PC-3 (cell line): ENCODE measurements around the gene TFEC. TPM values are rescaled to one million over a fixed set of nuclear protein-coding genes. Genes with fewer than 3 reads are reported as not detected.
"Not testable (repeated sequence)": the region's sequence is repeated elsewhere in the genome, so short reads cannot be mapped to it uniquely, and the experiment has no call there.

Source experiments
- ATAC-seq: fragments of 200-7000 bp; cut with Tn5 transposase; 2 replicates; pipeline ENCODE4 v1.9.1; 2020; ENCODE audit warnings: mild to moderate bottlenecking, moderate library complexity
- BruUV-seq: library from RNA; stranded (reverse); fragments of 400-500 nt; replicated peaks from 2 replicates; lab custom pipeline; 2021; lab: Mats Ljungman, UMichigan
- CTCF ChIA-PET: fragments of 300-600 bp; sonication (Branson Sonifier 250); formaldehyde crosslinking; loops from one replicate; lab custom pipeline; 2022; ENCODE audit warnings: antibody characterized with exemption; lab: Charles Lee
- POLR2A ChIA-PET: fragments of 300-600 bp; sonication (Branson Sonifier 250); formaldehyde crosslinking; loops from one replicate; lab custom pipeline; 2022; ENCODE audit warnings: antibody characterized with exemption; ENCODE audit not compliant: unreplicated experiment; lab: Charles Lee
- DNase-seq: peaks from one replicate; pipeline ENCODE4 v3.0.0-alpha.2; 2015
- H2AFZ ChIP-seq: fragments of 300-600 bp; sonication (generic); 2 replicates; pipeline ENCODE4 v1.6.0; 2016; ENCODE audit warnings: antibody characterized with exemption, low read length
- H3F3A ChIP-seq: fragments of 300-600 bp; sonication (generic); one replicate; pipeline ENCODE4 v1.6.0; 2017; ENCODE audit warnings: antibody characterized with exemption, low read length, control low read depth, mild to moderate bottlenecking; ENCODE audit not compliant: unreplicated experiment
- H3K27ac ChIP-seq: fragments of 300-600 bp; sonication (generic); 2 replicates; pipeline ENCODE4 v1.5.1; 2016; ENCODE audit warnings: mild to moderate bottlenecking, low read length
- H3K27me3 ChIP-seq: fragments of 300-600 bp; sonication (generic); 2 replicates; pipeline ENCODE4 v1.6.1; 2016; ENCODE audit warnings: low read length, mixed read lengths
- H3K36me3 ChIP-seq: fragments of 300-600 bp; sonication (generic); 2 replicates; pipeline ENCODE4 v1.6.1; 2016; ENCODE audit warnings: low read depth, mixed run types, low read length, mixed read lengths
- H3K4me1 ChIP-seq: fragments of 300-600 bp; sonication (generic); 2 replicates; pipeline ENCODE4 v1.5.1; 2016; ENCODE audit warnings: low read length; ENCODE audit not compliant: insufficient read depth
- H3K4me2 ChIP-seq: fragments of 300-600 bp; sonication (generic); 2 replicates; pipeline ENCODE4 v1.6.0; 2016; ENCODE audit warnings: low read length
- H3K4me3 ChIP-seq: fragments of 300-600 bp; sonication (generic); 2 replicates; pipeline ENCODE4 v1.5.1; 2016; ENCODE audit warnings: mild to moderate bottlenecking, low read length, mixed read lengths
- H3K79me2 ChIP-seq: fragments of 300-600 bp; sonication (generic); 2 replicates; pipeline ENCODE4 v1.6.1; 2017; ENCODE audit warnings: low read length, mixed read lengths
- H3K9ac ChIP-seq: fragments of 300-600 bp; sonication (generic); 2 replicates; pipeline ENCODE4 v1.6.0; 2016; ENCODE audit warnings: mild to moderate bottlenecking, low read length
- H3K9me2 ChIP-seq: fragments of 300-600 bp; sonication (generic); replicated peaks from 2 replicates; pipeline ENCODE4 v1.6.1; 2016; ENCODE audit warnings: mixed run types, low read length, mixed read lengths
- H3K9me3 ChIP-seq: fragments of 300-600 bp; sonication (generic); 2 replicates; pipeline ENCODE4 v1.6.1; 2016; ENCODE audit warnings: low read length, mixed read lengths
- H4K20me1 ChIP-seq: fragments of 300-600 bp; sonication (generic); 2 replicates; pipeline ENCODE4 v1.6.1; 2016; ENCODE audit warnings: low read length, mixed read lengths
- EZH2 ChIP-seq: fragments of 300-600 bp; sonication (generic); IDR thresholded peaks from one replicate; pipeline ENCODE4 v1.6.1; 2017; ENCODE audit warnings: antibody characterized with exemption, mild to moderate bottlenecking, low read length; ENCODE audit not compliant: unreplicated experiment
- EZH2phosphoT487 ChIP-seq: fragments of 300-600 bp; sonication (generic); IDR thresholded peaks from 2 replicates; pipeline ENCODE4 v1.6.1; 2018; ENCODE audit warnings: mild to moderate bottlenecking, antibody characterized with exemption, low read length, borderline replicate concordance
- intact Hi-C: fragments of 100-400 bp; cut with micrococcal nuclease; formaldehyde crosslinking; loops from 2 replicates; pipeline ENCODE4 v1.9.0; 2023
- total RNA-seq: library from RNA; depleted of rRNA; stranded (reverse); fragments of >200 nt; gene quantifications from 2 replicates; pipeline ENCODE4 v1.2.3, GENCODE V29; 2014
- TF ChIP-seq, protein P1 (sequence below): fragments of 300-600 bp; sonication (generic); conservative IDR thresholded peaks from 2 replicates; pipeline ENCODE4 v1.5.1; 2017; ENCODE audit warnings: antibody characterized with exemption, low read depth, mild to moderate bottlenecking, low read length

Gene TFEC
- total RNA-seq, 1 experiment from 2014 or later = 0.15 TPM

DNA sequence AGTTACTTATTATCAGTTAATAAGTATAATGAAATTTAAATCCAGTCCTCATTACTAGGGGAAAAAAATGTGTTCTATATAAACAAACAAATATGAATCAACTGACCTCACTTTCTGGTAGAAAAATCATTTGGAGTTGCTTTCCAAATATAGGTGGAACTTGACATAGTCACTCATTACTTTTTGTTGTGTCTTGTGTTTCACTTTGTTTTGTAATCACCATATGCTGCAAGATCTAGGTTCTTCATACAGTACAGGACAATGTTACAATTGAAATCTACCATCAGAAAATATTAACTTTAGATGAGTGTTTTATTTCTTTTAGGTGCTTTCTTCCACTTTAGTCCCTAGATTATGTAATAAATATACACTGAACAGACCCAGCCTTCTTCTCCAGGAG is 16.9 kb downstream of the TFEC start:
- no peaks in the 10 kb centered on the region for H3K36me3 ChIP-seq
- BruUV-seq = no TSS peak
- no peak overlapping the region for H3K9ac ChIP-seq
- H2AFZ ChIP-seq = no peak overlapping the region
- no peak overlapping the region for H3K4me3 ChIP-seq
- intact Hi-C loops = no loop called here
- H3K9me2 ChIP-seq = no peaks in the 10 kb centered on the region
- H3K4me2 ChIP-seq = no peak overlapping the region
- no peak for ATAC-seq
- H3K4me1 ChIP-seq = no peaks in the 10 kb centered on the region
- no peak for DNase-seq
- no peak overlapping the region for H3K27ac ChIP-seq
- H3K9me3 ChIP-seq = no peaks in the 10 kb centered on the region
- ChIA-PET CTCF (no interaction called here), POLR2A (interaction anchor here (0.6 kb wide), 1 partner anchor 51 kb away, joined by 4 read pairs; no protein-coding TSS in a partner anchor)
- H4K20me1 ChIP-seq = no peaks in the 10 kb centered on the region
- H3K79me2 ChIP-seq = no peaks in the 10 kb centered on the region
- TF ChIP-seq, protein P1, sequence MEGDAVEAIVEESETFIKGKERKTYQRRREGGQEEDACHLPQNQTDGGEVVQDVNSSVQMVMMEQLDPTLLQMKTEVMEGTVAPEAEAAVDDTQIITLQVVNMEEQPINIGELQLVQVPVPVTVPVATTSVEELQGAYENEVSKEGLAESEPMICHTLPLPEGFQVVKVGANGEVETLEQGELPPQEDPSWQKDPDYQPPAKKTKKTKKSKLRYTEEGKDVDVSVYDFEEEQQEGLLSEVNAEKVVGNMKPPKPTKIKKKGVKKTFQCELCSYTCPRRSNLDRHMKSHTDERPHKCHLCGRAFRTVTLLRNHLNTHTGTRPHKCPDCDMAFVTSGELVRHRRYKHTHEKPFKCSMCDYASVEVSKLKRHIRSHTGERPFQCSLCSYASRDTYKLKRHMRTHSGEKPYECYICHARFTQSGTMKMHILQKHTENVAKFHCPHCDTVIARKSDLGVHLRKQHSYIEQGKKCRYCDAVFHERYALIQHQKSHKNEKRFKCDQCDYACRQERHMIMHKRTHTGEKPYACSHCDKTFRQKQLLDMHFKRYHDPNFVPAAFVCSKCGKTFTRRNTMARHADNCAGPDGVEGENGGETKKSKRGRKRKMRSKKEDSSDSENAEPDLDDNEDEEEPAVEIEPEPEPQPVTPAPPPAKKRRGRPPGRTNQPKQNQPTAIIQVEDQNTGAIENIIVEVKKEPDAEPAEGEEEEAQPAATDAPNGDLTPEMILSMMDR = no peak
- no peak for TF ChIP-seq EZH2
- no peak for TF ChIP-seq EZH2phosphoT487
- H3K27me3 ChIP-seq = peaks cover 12% of the 10 kb centered on the region
- no peaks in the 10 kb centered on the region for H3F3A ChIP-seq

DNA sequence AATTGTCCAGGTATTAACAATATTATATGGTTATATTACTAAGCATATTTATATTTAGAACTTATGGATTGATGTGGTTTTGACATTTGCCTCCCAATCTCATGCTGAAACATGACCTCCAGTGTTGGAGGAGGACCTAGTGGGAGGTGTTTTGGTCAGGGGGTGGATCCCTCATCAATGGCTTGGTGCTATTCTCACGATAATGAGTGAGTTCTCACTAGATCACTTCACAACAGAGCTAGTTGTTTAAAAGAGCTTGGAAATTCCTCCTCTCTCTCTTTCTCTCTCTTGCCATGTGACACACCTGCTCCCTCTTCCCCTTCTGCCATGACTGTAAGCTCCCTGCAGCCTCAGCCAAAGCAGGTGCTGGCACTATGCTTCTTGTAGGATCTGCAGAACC is 19.0 kb downstream of the TFEC start:
- H3K4me3 ChIP-seq = no peak overlapping the region
- no peaks in the 10 kb centered on the region for H3K9me3 ChIP-seq
- intact Hi-C loops = no loop called here
- no peaks in the 10 kb centered on the region for H3K79me2 ChIP-seq
- no TSS peak for BruUV-seq
- no peaks in the 10 kb centered on the region for H3K4me1 ChIP-seq
- H3F3A ChIP-seq = no peaks in the 10 kb centered on the region
- POLR2A ChIA-PET = no interaction called here
- H3K36me3 ChIP-seq = no peaks in the 10 kb centered on the region
- CTCF ChIA-PET = no interaction called here
- no peak overlapping the region for H3K9ac ChIP-seq
- ATAC-seq (no peak), DNase-seq (no peak)
- TF ChIP-seq EZH2 (no peak), EZH2phosphoT487 (no peak)
- TF ChIP-seq, protein P1 = no peak
- H3K9me2 ChIP-seq = no peaks in the 10 kb centered on the region
- peaks cover 16% of the 10 kb centered on the region for H3K27me3 ChIP-seq
- no peak overlapping the region for H3K4me2 ChIP-seq
- no peaks in the 10 kb centered on the region for H4K20me1 ChIP-seq
- H2AFZ ChIP-seq = no peak overlapping the region
- no peak overlapping the region for H3K27ac ChIP-seq

DNA sequence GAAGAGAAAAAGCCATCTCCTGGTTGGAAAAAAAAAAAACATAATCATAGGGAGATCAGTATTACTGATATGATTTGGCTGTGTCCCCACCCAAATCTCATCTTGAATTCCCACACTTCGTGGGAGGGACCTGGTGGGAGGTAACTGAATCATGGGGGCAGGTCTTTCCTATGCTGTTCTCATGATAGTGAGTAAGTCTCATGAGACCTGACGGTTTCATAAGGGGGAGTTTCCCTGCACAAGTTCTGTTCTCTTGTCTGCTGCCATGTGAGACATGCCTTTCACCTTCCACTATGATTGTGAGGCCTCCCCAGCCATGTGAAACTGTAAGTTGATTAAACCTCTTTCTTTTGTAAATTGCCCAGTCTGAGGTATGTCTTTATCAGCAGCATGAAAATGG is 25.8 kb downstream of the TFEC start:
- POLR2A ChIA-PET = not testable (repeated sequence)

More for the DNA sequence above, 25.8 kb downstream of the TFEC start:
- ATAC-seq, H3K4me3 ChIP-seq, CTCF ChIA-PET, BruUV-seq, intact Hi-C loops, H3K9ac ChIP-seq, H3F3A ChIP-seq, H3K4me1 ChIP-seq, DNase-seq, H3K36me3 ChIP-seq, H3K27ac ChIP-seq, H3K4me2 ChIP-seq, H4K20me1 ChIP-seq, H3K27me3 ChIP-seq, H3K79me2 ChIP-seq, H3K9me2 ChIP-seq, H3K9me3 ChIP-seq, H2AFZ ChIP-seq: not testable (repeated sequence)
